Measurements from ENCODE around the gene SLC7A6. TPM values are rescaled to one million over a fixed set of nuclear protein-coding genes. Genes with fewer than 3 reads are reported as not detected.

The SLC7A6 gene
- total and polyA plus RNA-seq, 10 of the 15 experiments (the other 5 are each of a cell fraction or from before 2014, with no cell fraction given): 8.2 to 60.4 (median 28.6) TPM

GRCh38 chr16:68289621-68290329 is 25.4 kb downstream of the SLC7A6 start (continued):
- TF ChIP-seq BRCA1 (IDR thresholded peaks at IDR 0.05; ENCODE audit: low read depth, low read length) (no peak), ZBED1 (IDR thresholded peaks at IDR 0.05; ENCODE audit: borderline replicate concordance) (0 out of 2 replicates have a peak, but pooled peaks have one; percentile 54), IRF4 (IDR thresholded peaks at IDR 0.05; ENCODE audit: low read depth, low read length) (peak; percentile 85), BCL3 (IDR thresholded peaks at IDR 0.05; ENCODE audit: borderline replicate concordance, insufficient read depth, low read depth, low read length, poor library complexity, severe bottlenecking) (peak; percentile 26), ATF2 (IDR thresholded peaks at IDR 0.05; ENCODE audit: low read length) (no peak), GABPA (IDR thresholded peaks at IDR 0.05; ENCODE audit: low read depth) (no peak), TCF12 (IDR thresholded peaks at IDR 0.05; ENCODE audit: low read depth, low read length) (no peak), ZNF622 (IDR thresholded peaks at IDR 0.05) (no peak), MEF2A (IDR thresholded peaks at IDR 0.05; ENCODE audit: insufficient read depth, low read depth, low read length) (no peak), NRF1 (conservative IDR thresholded peaks at IDR 0.05; ENCODE audit: low read depth, low read length) (no peak), HCFC1 (IDR thresholded peaks at IDR 0.05; ENCODE audit: low read length) (no peak), NR2C2 (IDR thresholded peaks at IDR 0.05; ENCODE audit: borderline replicate concordance, control insufficient read depth, insufficient read length, low read depth) (no peak), SIX5 (IDR thresholded peaks at IDR 0.05; ENCODE audit: low read depth, low read length, severe bottlenecking) (no peak), PAX8 (IDR thresholded peaks at IDR 0.05) (no peak), TAF1 (IDR thresholded peaks at IDR 0.05; ENCODE audit: borderline replicate concordance, low read depth, low read length) (0 out of 2 replicates have a peak, but pooled peaks have one; percentile 33), ZNF24 (IDR thresholded peaks at IDR 0.05) (no peak), JUND (IDR thresholded peaks at IDR 0.05; ENCODE audit: low read depth, low read length) (no peak), KAT2A (conservative IDR thresholded peaks at IDR 0.05; ENCODE audit: control insufficient read depth, low read depth, low read length) (no peak), MYC (IDR thresholded peaks at IDR 0.05; ENCODE audit: insufficient read depth, insufficient read length, insufficient replicate concordance, low read length, severe bottlenecking) (no peak), FOXM1 (IDR thresholded peaks at IDR 0.05; ENCODE audit: low read depth, low read length) (0 out of 2 replicates have a peak, but pooled peaks have one; percentile 28), ZNF207 (IDR thresholded peaks at IDR 0.05; ENCODE audit: borderline replicate concordance) (no peak), MXI1 (IDR thresholded peaks at IDR 0.05; ENCODE audit: low read depth, low read length) (peak; percentile 79), EGR1 (IDR thresholded peaks at IDR 0.05; ENCODE audit: borderline replicate concordance in 1 of 2, low read depth in 2 of 2, low read length in 2 of 2) (peak in 1 of 2 experiments; percentile 46; a peak in 1 of 3 replicates), FOS (IDR thresholded peaks at IDR 0.05; ENCODE audit: borderline replicate concordance, extremely low read depth, insufficient read length) (no peak), CHD2 (IDR thresholded peaks at IDR 0.05; ENCODE audit: borderline replicate concordance, low read depth, low read length) (peak; percentile 66; the same call in 1 of the 2 replicates)

Measured in GM12878 (cell line).